Skin epidermis (tissue), 12 donors: Measurements from ENCODE around the gene ANO10.
"Not testable (repeated sequence)": the region's sequence is repeated elsewhere in the genome, so short reads cannot be mapped to it uniquely, and the experiment has no call there.

ENCODE experiments used
- H3K27ac ChIP-seq, 21 experiments: fragments of 200-600 bp; sonication (generic) in 11 of 21; one replicate each; pipeline ENCODE4 v1.5.0; 2020; ENCODE audit warnings: mild to moderate bottlenecking in 3 of 21, inconsistent platforms in 2 of 21, moderate library complexity in 2 of 21
- H3K4me3 ChIP-seq, 7 experiments: fragments of 200-600 bp; sonication (generic) in 2 of 7; one replicate each; pipeline ENCODE4 v1.5.0; 2020; ENCODE audit warnings: inconsistent platforms in 2 of 7, mild to moderate bottlenecking in 2 of 7, moderate library complexity in 1 of 7

Gene ANO10

GRCh38 chr3:43525941-43526607 lies 95.7 kb downstream of the ANO10 start:
- no peak overlapping the region for H3K27ac ChIP-seq
- no peak overlapping the region for H3K4me3 ChIP-seq

GRCh38 chr3:43525386-43525785 lies 96.4 kb downstream of the ANO10 start:
- no peak overlapping the region for H3K27ac ChIP-seq
- no peak overlapping the region for H3K4me3 ChIP-seq

GRCh38 chr3:43523454-43524053 lies 98.3 kb downstream of the ANO10 start:
- Histone ChIP-seq H3K4me3 (no peak overlapping the region), H3K27ac (no peak overlapping the region)

GRCh38 chr3:43522727-43523362 lies 99.0 kb downstream of the ANO10 start:
- no peak overlapping the region for H3K27ac ChIP-seq
- no peak overlapping the region for H3K4me3 ChIP-seq

- no peak overlapping the region for H3K4me3 ChIP-seq
Observed at GRCh38 chr3:43521941-43522340, 99.9 kb downstream of the ANO10 start.

GRCh38 chr3:43518515-43518914 lies 103.3 kb downstream of the ANO10 start:
- not testable (repeated sequence) for H3K4me3 ChIP-seq, H3K27ac ChIP-seq

More at GRCh38 chr3:43521941-43522340, 99.9 kb downstream of the ANO10 start:
- H3K27ac ChIP-seq: no peak overlapping the region

GRCh38 chr3:43515970-43516635 lies 105.7 kb downstream of the ANO10 start:
- no peak overlapping the region for H3K4me3 ChIP-seq
- H3K27ac ChIP-seq: no peak overlapping the region

- H3K4me3 ChIP-seq: no peak overlapping the region
- no peak overlapping the region for H3K27ac ChIP-seq
Observed at GRCh38 chr3:43515208-43515917, 106.4 kb downstream of the ANO10 start.

GRCh38 chr3:43512754-43513404 lies 108.9 kb downstream of the ANO10 start:
- no peak overlapping the region for H3K4me3 ChIP-seq
- no peak overlapping the region for H3K27ac ChIP-seq

GRCh38 chr3:43506644-43507043 lies 115.2 kb downstream of the ANO10 start:
- no peak overlapping the region for H3K27ac ChIP-seq
- no peak overlapping the region for H3K4me3 ChIP-seq

- H3K27ac ChIP-seq: no peak overlapping the region
- no peak overlapping the region for H3K4me3 ChIP-seq
Observed at GRCh38 chr3:43505351-43505750, 116.5 kb downstream of the ANO10 start.

- Histone ChIP-seq H3K27ac (peak overlapping the region in 1 of 21 experiments; percentile 21), H3K4me3 (no peak overlapping the region)
Observed at GRCh38 chr3:43503067-43503728, 118.6 kb downstream of the ANO10 start.

GRCh38 chr3:43499256-43499655 lies 122.6 kb downstream of the ANO10 start:
- Histone ChIP-seq H3K4me3 (no peak overlapping the region), H3K27ac (peak overlapping the region in 1 of 21 experiments; percentile 2)

- Histone ChIP-seq H3K27ac (peak overlapping the region in 2 of 21 experiments; percentile 2 to 8), H3K4me3 (no peak overlapping the region)
Observed at GRCh38 chr3:43497905-43498365, 123.9 kb downstream of the ANO10 start.

GRCh38 chr3:43497422-43497821 lies 124.4 kb downstream of the ANO10 start:
- Histone ChIP-seq H3K27ac (peak overlapping the region in 4 of 21 experiments; percentile 12 to 33 (median 20)), H3K4me3 (no peak overlapping the region)

- Histone ChIP-seq H3K27ac (peak overlapping the region in 4 of 21 experiments; percentile 12 to 33 (median 20)), H3K4me3 (no peak overlapping the region)
Observed at GRCh38 chr3:43496740-43497375, 125.0 kb downstream of the ANO10 start.

- not testable (repeated sequence) for H3K4me3 ChIP-seq, H3K27ac ChIP-seq
Observed at GRCh38 chr3:43492932-43493331, 128.9 kb downstream of the ANO10 start.

GRCh38 chr3:43491807-43492206 lies 130.0 kb downstream of the ANO10 start:
- H3K4me3 ChIP-seq, H3K27ac ChIP-seq: not testable (repeated sequence)
